NCI-H345 treated with DMSO at 0.1 percent for 48 hours (cell line): ENCODE measurements around the gene TMEM63C.

Source experiments
- DNase-seq: peaks from one replicate; lab custom pipeline; 2025; ENCODE audit not compliant: unreplicated experiment; lab: John Stamatoyannopoulos, UW

Gene TMEM63C

DNA sequence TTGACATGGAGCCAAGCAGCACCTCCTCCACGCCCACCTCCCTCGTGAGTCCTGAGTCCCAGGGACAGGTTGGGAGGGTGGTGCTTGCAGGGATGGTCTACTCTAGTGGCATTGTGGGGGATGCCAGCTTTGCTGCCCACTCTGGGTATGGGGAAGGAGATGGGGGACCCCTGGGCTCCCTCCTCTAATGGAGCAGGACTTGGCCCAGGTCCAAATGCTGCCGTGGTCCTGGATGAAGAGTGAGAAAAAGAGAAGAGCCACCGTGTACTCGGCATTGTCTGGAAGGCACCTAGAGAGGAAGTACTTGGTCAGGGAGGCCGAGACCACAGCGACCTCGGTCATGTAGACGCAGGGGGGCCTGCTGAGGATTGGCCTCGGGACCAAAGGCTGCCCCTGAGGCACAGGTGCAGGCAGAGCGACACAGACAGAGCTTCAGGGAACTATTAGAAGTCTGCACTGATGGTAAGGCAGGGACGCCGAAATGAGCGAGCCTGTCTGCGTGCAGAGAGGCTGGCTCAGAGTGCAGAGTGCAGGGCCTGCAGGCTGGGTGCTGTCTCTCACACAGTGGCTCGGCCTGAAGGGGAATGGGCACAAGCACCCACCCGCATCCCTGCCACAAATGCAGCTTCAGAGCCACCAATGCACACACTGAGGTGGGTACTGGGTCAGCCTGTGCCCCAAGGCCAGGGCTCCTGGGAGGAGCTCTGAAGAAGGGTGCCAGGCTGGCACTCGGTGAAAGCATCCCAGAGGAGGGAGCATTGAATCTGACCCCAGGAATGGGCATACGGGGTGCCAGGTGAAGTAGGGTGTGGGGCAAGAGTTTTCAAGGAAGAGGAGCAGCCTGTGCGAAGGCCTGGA lies 72.0 kb downstream of the TMEM63C start:
- no peak for DNase-seq

DNA sequence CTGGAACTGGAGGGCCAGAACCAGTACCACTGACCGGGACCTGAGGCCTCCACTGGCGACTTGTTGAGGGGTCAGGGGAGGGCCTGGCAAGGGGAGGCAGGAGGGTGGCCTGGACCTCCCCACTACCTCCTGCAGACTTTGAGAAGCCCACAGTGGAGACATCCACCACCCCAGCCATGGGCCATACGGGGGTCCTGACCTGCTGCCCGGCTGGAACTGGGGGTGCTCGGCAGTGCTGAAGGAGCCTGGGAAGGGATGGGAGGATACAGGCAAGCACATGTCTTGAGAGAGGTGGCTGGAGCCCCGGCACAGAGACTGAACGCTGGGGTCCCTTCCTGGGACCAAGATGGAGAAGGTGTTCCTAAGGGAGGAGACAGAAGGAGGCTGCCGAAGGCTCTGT lies 75.1 kb downstream of the TMEM63C start:
- no peak for DNase-seq

DNA sequence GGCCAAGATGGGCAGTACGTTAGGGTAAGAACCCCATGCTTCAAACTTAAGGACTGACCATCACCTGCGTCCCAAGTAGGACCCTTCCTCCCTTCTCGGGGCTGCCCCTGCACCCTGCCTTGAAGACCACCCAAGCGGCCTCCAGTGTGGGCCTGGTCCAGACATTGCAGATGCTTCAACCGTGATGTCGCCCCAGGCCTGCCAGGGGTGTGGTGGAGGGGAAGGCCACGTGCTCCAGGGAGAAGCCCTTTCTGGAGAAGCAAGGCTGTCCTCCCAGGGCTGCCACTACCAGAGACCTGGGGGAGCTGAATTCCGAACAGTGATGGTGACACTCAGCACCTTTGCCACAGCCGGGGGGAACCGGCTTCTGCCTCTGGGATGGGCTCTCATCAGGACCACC lies 76.1 kb downstream of the TMEM63C start:
- no peak for DNase-seq

DNA sequence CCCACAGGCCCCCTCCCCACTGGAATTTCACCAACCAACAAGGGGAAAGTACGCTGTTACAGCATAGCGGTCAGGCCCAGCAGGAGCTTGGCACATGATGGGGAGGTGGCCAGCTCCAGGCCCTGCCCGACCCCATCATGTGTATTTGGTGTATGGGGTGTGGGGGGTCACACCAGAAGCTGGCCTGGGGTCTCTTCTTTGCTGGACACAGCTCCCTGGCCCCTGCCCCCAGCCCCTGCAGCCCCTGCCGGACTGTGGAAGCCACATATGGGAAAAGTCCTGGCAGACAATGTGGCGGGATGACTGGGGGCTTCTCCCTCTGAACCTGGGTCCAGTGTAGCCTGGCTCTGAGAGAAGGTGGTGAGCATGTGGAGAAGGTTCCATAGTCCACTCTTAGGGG lies 77.0 kb downstream of the TMEM63C start:
- no peak for DNase-seq

DNA sequence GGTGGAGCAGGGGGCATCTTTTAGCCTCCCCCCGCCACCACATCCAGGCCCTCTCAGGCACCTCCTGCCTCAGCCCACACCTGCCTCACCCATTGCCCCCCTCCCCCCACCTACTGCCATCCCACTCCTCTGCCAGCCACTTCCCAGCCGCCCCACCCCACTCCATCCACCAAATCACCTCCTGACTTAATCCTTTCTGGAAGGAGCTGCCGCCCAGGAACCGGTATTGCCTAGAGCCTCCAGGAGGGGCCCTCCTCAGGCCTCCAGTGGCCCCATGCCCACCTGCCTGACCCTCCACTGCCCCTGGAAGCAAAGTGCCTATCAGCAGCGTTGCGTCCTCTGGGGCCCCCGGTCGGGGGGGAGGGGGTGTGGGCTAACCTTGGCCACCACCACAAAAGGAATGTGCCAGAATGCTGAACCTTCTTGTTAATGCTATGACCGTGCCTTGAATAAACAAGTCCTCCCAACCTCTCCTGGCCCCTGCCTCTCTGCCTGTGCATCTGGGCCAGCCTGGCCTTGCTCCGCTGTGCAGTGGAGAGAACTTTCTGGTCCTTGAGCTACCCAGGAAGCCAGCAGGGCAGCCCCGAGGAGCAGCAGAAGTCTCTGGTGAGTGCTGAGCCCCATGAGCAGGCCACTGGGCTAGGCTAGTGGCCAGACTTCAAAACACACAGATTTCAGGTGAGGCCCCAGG lies 77.6 kb downstream of the TMEM63C start:
- no peak for DNase-seq

DNA sequence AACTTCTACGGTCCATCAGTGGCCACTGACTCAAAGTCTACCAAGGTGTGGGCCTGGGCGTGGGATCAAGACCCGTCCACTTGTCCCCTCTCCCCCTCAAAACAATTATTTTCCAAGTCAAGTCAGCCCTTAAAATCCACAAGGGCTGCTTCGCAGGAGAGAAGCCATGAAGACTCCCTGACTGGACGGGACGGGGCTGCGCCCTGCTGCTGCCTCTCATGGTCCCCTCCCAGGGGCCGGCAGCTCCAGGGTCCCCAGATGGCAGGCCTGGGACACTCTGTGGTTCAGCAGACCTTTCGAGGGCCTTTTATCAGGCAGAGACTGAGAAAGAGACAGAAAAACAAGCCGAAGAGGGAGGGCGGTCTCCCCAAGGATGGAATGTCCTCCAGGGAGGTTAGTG lies 78.6 kb downstream of the TMEM63C start:
- no peak for DNase-seq

DNA sequence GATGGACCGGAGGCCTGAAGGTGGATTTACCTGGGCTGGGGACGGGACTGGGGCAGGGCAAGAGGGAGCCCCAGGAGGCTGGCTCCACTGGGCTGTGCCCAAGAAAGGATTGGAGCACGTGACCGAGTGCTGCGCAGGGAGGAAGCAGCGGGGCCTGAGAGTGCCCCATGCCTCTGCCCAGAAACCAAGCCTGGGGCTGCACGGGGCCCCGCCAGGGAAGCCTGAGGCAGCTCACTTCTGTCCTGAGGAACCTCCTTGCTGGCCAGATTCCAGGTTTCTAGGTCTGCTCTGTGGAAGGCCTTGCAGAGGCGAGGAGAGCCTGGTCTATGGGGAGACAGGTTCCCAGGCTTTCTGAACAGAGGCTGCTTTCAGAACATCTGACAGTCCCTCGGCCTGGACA lies 79.0 kb downstream of the TMEM63C start:
- DNase-seq = no peak

DNA sequence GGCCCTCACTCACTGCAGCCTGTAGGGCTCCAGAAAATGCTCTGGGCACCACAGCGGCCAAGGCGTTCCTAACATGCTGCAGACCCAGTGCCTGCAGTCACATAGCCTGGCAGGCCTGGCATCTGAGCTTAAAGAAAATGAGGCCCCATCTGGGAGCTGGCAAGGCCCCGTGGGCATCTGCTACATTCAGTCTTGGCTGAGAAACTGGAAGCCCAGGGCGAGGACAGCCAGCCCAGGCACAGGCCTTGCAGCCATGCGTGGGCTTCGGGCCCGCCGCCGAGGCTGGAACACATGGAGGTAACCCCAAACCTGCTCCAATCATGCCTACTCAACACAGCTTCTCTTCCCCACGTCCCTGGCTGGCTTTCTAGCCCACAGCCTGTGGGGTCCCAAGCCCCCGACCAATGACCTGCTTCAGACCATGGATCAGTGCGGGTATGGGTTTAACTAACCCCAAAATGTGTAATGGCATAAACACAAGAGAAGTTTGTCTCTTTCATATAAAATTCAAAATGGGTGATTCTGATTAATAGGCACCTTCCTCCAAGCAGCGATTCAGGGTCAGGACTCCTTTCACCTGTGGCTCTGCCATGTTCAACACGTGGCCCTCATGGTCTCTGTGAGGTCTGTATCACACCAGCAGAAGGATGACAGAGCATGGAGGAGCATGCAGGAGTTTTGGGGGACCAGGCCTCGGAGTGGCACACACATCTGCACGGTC lies 83.0 kb downstream of the TMEM63C start:
- no peak for DNase-seq

DNA sequence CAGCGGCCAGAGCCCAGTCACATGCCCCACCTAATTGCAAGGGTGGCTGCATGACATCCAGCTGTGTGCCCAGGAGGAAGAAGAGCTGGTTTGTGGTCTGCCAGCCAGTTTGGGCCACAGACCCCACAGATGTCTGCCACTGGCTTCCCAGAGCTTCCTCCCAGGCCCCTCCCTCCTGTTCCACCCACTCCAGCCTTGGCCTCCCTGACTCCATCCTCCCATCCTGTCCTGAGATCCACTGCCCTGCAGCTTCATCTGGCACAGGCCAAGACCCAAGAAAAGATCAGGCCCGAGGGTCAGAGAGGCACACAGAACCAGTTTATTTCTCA lies 83.6 kb downstream of the TMEM63C start:
- no peak for DNase-seq

DNA sequence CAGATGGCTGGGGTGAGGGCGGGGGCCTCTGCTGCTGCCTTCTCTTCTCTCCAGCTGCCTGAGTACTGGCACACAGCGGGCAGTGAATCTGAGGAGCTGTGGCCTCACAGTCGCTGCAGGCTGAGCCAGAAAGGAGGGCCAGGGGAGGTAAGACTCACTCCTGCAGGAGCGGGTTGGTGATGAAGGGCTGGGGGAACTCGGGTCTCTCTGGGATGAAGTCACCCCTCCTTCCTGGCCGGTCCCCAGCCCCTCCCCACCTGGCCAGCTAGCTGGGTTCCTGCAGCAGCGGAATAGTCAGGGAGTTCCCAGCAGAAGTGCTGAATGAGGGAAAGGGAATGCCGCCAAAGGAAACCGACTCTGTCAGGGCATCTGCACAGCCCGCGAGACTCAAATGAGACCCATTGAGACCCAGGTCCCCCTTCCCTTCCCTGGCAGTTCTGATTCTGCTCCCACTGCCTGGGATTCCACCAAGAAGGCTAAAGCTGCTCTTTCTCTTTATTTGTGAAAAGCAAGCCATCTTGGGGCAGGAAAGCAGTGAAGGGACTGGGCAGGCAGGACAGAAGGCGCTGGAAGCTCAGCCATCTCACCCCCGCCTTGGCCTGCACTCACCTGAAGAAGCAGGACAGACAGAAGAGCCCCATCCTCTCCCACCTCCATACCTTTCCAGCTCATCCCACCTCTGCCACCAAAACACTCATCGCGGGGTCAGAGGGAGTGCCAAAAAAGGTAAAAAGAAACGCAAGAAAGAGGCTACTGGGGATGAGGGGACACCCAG lies 84.2 kb downstream of the TMEM63C start:
- DNase-seq = no peak

DNA sequence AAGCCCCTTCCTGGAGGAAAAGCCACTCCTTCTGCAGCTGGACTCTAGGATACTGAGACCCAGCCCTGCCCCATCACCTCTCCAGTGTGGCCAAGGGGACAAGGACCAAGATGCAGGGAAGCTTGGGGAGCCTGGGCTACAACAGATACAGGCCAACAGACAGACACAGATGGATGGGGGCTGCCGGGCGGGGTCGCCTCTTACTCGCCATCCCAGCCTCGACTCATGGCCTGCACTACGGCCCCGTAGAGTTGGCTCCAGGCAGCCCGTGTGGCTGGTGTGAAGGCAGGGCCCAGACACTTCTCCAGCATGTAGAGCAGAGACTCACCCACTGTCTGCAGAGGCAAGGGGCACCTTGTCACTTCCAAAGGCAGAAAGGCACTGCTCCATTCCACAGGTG lies 84.7 kb downstream of the TMEM63C start:
- no peak for DNase-seq

DNA sequence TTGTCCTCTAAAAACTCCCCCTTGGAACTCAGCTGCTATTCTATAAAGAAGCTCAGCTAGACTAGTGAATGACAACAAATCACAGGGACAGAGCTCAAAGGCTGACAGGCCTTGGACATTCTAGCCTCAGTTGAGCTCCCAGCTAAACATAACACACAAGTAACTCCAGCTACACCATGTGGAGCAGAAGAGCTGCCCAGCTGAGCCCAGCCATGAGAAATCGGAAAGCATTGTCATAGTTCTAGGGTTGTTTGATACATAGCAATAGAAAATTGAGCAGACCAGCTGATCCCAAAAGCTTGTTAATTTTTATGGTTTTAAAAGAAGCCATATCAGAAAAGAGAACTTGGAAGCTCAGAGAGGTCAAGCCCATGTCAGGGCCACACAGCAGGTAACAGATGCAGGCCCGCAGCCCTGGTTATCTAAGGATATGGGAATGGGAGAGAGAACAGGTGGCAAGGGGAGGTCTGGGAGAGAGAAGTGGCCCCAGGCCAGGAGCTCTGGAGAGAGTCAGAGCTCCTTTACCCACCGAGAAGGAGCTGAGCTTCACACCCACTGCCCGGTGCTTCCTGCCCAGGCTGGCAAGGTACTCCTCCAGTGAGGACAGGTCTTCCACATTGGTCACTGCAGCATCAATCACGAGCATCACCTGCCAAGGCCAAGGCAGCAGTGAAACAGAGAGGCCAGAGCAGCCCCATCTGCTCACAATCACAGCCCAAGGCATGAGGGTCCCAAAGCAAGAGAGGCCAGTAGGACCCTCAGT lies 86.5 kb downstream of the TMEM63C start:
- no peak for DNase-seq

DNA sequence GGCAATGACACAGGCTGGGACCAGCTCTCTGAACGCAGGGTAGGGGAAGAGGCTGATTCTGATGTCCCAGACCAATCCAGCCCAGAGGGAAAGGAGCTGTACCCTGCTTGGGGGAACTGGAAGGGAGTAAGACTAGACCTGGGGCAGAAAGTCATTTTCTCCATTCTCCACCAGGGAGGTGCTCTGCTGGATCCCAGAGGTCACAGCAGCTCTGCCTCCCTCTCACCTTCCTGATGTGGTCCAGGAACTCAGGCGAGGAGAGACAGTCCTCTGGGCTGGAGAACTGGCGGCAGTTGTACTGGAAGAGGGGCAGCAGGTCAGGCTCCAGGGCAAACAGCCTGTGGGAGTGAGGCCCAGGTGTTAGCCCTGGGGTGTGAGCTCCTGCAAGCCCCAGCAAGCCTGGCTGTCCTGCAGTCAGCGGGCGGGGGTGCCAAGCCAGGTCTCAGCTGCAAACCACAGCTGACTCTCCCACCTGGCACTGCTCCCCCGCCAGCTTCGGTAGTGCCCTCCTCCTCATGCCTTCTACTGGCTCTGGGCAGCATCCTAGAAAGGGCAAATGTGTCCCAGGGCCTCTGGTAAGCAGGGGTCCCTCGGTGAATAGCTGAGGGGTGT lies 87.5 kb downstream of the TMEM63C start:
- DNase-seq = no peak

DNA sequence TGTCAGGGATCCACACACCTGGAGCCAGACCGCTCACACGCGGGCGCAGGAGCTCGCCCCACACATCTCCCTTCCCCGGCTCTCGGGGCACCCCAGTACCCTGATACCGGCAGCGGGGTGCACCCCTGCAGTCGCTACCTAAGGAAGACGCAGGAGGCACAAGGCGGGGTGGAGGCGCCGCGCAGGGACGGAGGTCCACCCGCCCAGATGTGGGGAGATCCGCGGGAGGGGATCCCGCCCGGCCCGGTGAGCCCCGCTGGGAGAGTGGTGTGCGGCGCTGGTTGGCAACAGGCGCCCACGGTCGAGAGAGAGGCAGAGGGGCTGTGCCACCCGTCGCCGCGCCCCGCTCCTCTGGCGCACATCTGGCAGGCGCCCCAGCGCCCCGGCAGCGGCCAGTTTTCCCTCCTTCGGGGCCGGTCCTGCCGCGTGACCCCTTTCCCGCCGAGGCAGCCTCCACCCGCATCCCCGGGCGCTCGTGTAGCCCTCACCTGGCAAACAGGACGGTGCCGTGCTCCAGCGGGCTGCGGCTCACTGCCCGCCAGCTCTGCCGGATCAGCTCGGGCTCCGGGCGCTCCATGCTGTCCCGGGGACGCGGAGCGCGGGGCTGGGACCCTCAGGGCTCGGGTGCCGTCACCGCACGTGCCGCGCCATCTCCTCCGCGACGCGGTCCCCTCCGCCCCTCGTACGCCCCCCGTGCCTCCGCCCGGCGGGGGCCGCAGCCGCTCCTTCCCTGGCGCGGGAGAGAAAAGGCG lies 88.9 kb downstream of the TMEM63C start:
- DNase-seq = no peak

DNA sequence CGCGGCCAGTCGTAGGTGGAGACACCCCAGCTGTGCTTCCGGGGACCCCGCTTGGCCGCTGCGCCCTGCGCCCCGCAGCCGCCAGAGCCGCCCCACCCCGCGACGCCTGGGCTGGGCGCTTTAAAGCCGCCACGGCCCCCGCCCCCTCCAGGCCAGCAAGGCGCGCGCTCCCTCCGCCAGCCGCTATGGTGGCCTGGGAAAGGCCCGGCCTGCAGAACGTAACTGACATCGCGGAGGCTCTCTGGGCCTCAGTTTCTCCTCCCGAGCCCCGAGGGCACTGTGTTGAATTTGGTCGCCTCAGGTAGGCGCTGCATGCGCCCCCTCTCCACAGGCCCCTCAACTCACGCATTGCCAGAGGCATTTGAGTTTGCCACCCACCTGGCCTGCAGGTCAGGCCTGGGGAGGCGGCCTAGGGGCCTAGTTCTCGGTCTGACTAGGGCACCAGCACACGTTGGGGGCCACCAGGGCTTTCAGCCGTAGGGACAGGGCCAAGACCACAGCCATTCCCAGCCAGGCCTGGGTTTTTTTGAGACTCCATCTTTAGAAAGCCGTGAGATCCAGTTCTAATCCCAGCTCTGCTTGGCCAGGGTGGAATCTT lies 89.6 kb downstream of the TMEM63C start, which contains the start of gene NGB:
TSS of gene NGB (minus strand) at position 94 of the 598 bp plus-strand sequence. CDS start 269 bp downstream, outside the sequence.
- no peak for DNase-seq

DNA sequence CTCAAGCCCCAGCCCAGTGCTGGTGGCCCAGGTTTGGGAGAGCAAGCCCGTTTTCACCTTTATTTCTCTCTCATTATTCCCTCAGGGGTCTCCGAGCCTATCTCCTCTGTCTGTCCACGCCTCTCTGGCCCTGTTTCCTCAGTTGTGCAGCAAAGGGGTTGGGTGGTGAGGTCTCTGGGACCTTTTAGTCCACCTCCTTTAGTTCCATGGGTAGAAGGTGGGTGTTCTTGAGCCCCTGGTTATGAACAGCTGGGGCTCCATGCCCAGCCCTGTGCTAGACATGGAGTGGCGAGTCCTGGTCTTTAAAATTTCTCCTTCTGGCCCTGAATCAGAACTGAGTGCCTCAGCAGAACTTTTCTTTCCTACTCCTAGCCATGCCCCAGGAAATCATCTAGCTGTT lies 90.7 kb downstream of the TMEM63C start:
- no peak for DNase-seq

DNA sequence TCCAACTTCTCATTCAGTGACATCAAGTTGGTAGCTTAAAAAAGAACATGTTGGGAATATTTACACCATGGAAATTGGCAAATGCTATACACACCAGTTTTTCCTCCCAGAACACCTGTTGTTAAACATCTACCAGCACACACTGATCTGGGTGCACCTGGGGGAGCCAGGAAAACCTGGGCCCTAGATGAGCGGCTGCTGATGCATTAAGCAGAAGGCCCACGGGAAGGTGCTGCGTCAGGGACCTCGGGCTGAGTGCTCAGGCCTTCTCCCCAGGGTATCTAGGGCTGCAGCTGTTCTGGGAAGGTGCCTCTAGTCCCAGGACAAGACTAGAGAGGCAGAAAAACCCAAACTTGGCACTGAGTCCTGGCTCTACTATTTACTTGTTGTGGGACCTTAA lies 92.2 kb downstream of the TMEM63C start:
- DNase-seq = no peak

DNA sequence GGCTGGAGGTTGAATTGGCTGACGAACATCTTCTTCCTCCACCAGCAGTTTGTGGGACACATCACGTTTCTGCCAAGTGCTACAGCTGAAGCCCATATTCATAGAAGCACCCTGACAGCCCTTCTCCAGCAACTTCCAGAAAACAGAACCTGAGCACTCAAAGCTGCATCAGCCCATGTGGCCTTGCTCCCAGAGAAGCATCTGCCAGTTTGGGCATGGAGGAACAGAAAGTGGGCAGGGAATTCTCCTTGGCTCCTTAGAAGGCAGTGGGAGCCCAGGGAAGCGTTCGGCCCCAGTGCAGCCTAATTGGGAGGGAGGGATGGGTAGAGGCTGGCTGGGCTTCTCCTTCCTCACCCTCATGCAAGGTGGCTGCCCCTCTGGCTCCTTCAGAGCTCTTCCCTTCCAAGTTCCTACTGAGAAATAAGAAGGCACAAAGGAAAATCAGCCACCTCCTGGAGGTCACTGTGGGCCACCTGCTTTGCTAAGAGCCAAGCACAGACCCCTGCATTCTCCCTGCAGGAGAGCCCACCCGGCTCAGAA lies 93.5 kb downstream of the TMEM63C start:
- DNase-seq = no peak

DNA sequence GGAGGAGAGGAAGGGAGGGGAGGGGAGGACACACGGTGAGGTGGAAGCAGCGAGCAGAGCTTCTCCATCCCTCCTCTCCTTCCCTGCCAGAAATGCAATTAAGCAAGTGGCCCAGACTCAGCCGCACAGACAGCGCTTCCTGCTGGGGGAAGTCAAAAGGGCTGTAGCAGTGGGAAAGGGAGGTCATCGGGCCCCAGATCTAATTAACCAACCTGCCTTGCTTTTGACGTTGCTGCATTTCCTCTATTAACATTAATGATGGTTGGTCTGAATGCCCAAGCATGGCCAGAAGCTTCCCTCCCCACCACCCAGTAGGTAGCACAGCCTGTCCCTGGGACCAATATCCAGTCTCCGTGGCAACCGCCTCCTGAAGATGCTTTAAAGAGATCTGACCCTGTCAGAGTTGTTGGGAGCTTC lies 94.0 kb downstream of the TMEM63C start:
- no peak for DNase-seq
